UCSD-AML1 (cell line): Measurements from ENCODE around the gene ALMS1.
A peak's percentile ranks its signal among the peaks of the same experiment; 100 is the strongest.
"Not testable (repeated sequence)": the region's sequence is repeated elsewhere in the genome, so short reads cannot be mapped to it uniquely, and the experiment has no call there.

Source experiments
- DNase-seq: peaks from one replicate; lab custom pipeline; 2025; ENCODE audit not compliant: unreplicated experiment; lab: John Stamatoyannopoulos, UW

The ALMS1 gene

DNA sequence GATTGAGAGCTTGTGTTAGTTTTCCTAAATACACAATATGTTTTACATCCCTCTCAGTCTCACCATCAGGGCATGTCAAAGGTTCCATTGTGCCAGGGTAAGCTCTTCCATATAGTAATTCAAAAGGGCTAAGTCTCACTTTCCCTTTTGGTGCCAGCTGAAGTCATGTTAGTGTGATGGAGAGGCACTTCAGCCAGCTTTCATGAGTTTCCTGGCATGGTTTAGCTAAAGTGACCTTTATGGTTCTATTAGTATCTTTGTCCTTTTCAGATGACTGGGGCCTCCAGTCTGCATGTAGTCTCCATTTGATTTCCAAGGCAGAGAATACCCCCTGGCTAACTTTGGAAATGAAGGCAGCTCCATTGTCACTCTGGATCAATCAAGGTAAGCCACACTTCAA lies 229.4 kb downstream of the ALMS1 start:
- DNase-seq: no peak

DNA sequence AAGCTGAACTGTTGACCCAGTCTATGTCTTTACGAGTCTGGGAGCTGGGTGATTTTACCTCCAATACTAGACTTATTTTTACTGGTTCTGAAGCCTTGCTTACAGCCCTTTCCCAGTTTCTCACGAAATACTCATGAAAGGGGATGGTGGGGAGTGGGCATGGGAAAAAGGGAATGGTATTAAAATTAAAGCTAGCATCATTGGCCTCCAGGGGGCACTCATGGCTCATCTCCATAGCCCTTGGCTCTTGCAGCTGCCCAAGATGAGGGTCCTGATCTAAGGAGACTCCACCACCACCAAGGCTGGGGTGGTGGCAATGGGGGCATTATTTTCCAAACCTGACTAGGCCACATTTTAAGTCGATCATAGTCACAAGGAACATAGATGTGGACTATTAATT lies 234.3 kb downstream of the ALMS1 start:
- peak; percentile 24 for DNase-seq

- peak; percentile 28 for DNase-seq
These were observed 238.4 kb downstream of the ALMS1 start for GRCh38 chr2:73624036-73624435.

- peak; percentile 39 for DNase-seq
These were observed 239.0 kb downstream of the ALMS1 start for GRCh38 chr2:73624625-73625024.

- DNase-seq: peak; percentile 67
These were observed 240.6 kb downstream of the ALMS1 start for GRCh38 chr2:73626237-73626636.

GRCh38 chr2:73628493-73628892 lies 242.9 kb downstream of the ALMS1 start:
- not testable (repeated sequence) for DNase-seq

DNA sequence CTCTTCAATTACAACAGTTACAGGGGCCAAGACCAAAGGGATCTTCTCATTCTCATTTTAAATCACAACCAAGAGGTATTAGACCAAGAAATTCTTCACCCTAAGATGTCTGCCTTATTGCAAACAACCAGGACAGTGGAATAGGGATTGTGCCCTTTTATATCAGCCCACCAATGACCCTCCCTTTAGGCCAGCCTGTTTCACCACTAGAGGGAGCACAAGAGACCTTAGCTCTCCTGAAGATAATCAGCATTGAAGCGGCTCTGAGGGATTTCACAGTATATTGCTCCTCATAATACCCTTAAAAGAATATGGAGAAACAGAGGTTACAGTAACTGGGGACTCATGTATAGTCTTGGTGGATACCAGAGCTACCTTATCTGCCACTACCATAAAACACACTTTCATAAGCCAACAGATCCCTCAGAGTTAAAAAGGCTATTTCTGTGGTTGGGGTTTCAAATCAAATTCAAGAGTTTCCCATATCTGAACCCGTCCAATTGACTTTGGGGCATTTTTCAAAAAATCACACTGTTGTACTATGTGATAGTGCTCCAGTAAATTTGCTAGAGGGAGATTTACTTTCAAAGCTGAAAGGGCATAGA lies 245.1 kb downstream of the ALMS1 start:
- DNase-seq: not testable (repeated sequence)

- not testable (repeated sequence) for DNase-seq
These were observed 251.3 kb downstream of the ALMS1 start for GRCh38 chr2:73636977-73637376.

DNA sequence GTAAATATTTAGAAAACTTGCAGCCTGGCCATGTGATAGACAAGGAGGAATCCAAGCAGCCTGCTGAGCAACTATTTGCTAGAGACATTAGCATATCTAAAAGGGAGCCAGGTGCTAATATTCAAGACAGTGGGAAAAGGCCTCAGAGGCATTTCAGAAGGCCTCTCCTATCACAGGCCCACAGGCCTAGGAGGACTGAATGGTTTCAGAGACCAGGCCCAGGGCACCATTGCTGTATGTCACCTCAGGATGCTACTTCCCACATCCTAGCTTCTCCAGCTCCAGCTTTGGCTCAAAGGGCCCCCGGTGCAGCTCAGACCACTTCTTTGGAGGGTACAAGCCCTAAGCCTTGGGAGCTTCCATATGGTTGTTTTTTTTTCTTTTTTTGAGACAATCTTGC lies 252.8 kb downstream of the ALMS1 start:
- DNase-seq: no peak

GRCh38 chr2:73640511-73640911 lies 254.9 kb downstream of the ALMS1 start:
- no peak for DNase-seq

GRCh38 chr2:73640946-73641766 lies 255.5 kb downstream of the ALMS1 start:
- DNase-seq: no peak

- DNase-seq: no peak
These were observed 256.1 kb downstream of the ALMS1 start for GRCh38 chr2:73641767-73642062.

GRCh38 chr2:73642338-73643018 lies 256.8 kb downstream of the ALMS1 start, which contains the start of gene NAT8:
Gene NAT8, minus strand, starts transcription at chr2:73642422. Its CDS starts 794 bp downstream, at chr2:73641628.
- no peak for DNase-seq

DNA sequence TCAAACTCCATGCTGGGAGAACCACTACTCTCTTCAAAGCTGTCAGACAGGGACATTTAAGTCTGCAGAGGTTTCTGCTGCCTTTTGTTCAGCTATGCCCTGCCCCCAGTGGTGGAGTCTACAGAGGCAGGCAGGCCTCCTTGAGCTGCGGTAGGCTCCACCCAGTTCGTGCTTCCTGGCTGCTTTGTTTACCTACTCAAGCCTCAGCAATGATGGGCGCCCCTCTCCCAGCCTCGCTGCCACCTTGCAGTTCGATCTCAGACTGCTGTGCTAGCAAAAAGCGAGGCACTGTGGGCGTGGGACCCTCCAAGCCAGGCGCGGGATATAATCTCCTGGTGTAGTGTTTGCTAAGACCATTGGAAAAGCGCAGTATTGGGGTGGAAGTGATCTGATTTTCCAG lies 262.1 kb downstream of the ALMS1 start:
- DNase-seq: not testable (repeated sequence)

- DNase-seq: no peak
These were observed 266.1 kb downstream of the ALMS1 start for GRCh38 chr2:73651591-73652230.

DNA sequence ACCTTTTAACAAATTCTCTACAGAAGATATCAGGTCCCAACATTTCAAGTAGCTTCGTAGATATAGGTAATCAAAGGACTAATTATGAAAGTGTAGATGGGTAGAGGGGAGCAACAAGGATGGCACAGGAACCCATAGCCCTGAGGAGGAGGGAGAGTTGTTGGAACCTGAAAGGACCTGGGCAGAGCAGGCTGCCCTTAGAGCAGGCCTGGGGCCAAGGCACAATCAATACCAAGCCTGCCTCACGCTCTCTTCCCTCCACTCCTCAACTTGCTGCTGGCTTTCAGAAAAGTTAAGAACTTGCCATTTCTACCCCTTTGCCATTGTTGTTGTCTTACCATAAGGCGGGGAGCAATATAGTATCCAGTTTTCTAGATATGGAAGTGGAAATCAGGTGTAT lies 266.7 kb downstream of the ALMS1 start:
- DNase-seq: no peak

DNA sequence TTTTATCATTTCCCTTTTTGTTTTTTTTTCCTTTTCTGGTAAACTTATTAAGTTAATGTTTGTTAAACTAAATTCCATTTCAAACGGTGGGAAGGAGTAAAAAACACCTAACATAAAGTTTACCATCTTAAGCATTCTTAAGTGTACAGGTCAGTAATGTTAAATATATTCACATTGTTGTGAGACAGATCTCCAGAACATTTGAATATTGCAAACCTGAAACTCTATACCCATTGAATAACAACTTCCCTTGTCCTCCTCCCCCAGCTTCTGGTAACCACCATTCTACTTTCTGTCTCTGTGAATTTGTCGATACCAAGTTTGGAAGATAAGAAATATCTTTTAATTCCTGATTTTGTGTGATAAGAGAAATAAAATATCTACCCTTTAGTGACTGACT lies 268.5 kb downstream of the ALMS1 start:
- DNase-seq: no peak
